Skeletal muscle cell (primary cell): ENCODE results near the gene ZNF560.

Source experiments
- DNase-seq: peaks from one replicate; pipeline ENCODE4 v3.0.0-alpha.2; 2010; ENCODE audit warnings: low read depth
- H3K4me3 ChIP-seq: 2 replicates; pipeline ENCODE4 v1.5.1; 2011; ENCODE audit warnings: low read depth, mild to moderate bottlenecking, control low read depth, low read length, moderate library complexity

ZNF560 gene

GRCh38 chr19:9453953-9454352, 44.5 kb downstream of the ZNF560 start:
- DNase-seq: no peak
- H3K4me3 ChIP-seq: no peak overlapping the region

GRCh38 chr19:9445037-9445436, 53.4 kb downstream of the ZNF560 start:
- no peak overlapping the region for H3K4me3 ChIP-seq
- no peak for DNase-seq

GRCh38 chr19:9436358-9436757, 62.1 kb downstream of the ZNF560 start:
- H3K4me3 ChIP-seq: peak overlapping the region; percentile 84
- no peak for DNase-seq

- DNase-seq: peak; percentile 61
These were observed 62.8 kb downstream of the ZNF560 start, which contains the start of gene ZNF266 for GRCh38 chr19:9435279-9436268. ZNF266 (minus strand) TSS chr19:9435573; CDS start chr19:9420089, 15,484 bp downstream.

GRCh38 chr19:9431475-9431874, 66.9 kb downstream of the ZNF560 start:
- H3K4me3 ChIP-seq: no peak overlapping the region
- no peak for DNase-seq

More at GRCh38 chr19:9435279-9436268, 62.8 kb downstream of the ZNF560 start, which contains the start of gene ZNF266:
- H3K4me3 ChIP-seq: peak within 1 kb of the TSS; percentile 84

- DNase-seq: no peak
- H3K4me3 ChIP-seq: no peak overlapping the region
These were observed 68.0 kb downstream of the ZNF560 start for GRCh38 chr19:9430444-9430843.

- no peak overlapping the region for H3K4me3 ChIP-seq
These were observed 70.5 kb downstream of the ZNF560 start for GRCh38 chr19:9427941-9428340.

More at GRCh38 chr19:9427941-9428340, 70.5 kb downstream of the ZNF560 start:
- no peak for DNase-seq
